Skeletal muscle satellite cell (primary cell): ENCODE data around the gene PCYT2.
A peak's percentile ranks its signal among the peaks of the same experiment; 100 is the strongest.

Source experiments
- H3K27me3 ChIP-seq: 2 replicates; pipeline ENCODE4 v1.7.0; 2013; ENCODE audit warnings: low read length; ENCODE audit not compliant: control insufficient read depth, insufficient read depth
- H3K36me3 ChIP-seq: 2 replicates; pipeline ENCODE4 v1.7.0; 2013; ENCODE audit warnings: mild to moderate bottlenecking, control low read depth, low read length; ENCODE audit not compliant: insufficient read depth
- H3K4me1 ChIP-seq: 2 replicates; pipeline ENCODE4 v1.7.0; 2013; ENCODE audit warnings: low read length; ENCODE audit not compliant: control insufficient read depth, insufficient read depth
- H3K4me2 ChIP-seq: 2 replicates; pipeline ENCODE4 v1.7.0; 2013; ENCODE audit warnings: mild to moderate bottlenecking, low read length
- H3K4me3 ChIP-seq: 2 replicates; pipeline ENCODE4 v1.7.0; 2013; ENCODE audit warnings: low read length
- H3K9ac ChIP-seq: 2 replicates; pipeline ENCODE4 v1.7.0; 2013; ENCODE audit warnings: mild to moderate bottlenecking, low read depth, low read length, moderate library complexity
- H3K9me3 ChIP-seq: replicated peaks from 2 replicates; pipeline ENCODE4 v1.7.0; 2013; ENCODE audit warnings: mild to moderate bottlenecking, control low read depth, low read length

Gene PCYT2

DNA sequence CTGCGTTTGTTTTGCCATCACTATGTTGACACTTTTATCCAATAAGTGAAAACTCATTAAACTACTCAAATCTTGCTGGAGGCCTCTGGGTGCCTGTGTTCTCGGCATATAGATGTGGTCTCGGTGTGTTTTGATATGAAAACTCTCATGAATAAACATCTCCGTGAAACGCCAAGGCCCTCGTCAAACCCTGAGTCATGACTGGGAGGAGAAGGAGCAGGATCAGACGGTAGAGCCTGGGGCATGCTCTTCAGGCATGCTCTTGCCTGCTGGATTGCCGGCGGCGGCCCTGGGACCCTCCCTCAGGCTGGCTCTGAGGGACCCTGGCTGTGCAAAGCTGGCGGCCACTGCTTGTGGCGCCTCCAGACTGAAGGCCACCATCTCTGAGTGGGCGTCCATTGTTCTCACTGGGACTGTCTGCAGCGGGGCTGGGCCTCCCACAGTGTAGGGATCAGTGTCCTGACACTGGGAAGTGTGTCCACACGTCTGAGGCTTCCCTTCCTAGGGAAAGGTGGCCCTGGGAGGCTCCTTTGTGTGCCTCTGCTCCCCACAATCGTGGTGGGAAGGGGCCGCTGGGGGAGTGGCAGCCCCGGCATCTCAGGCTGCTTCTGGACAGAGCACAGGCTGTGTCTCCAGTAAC is 10.9 kb downstream of the PCYT2 start:
- Histone ChIP-seq H3K9me3 (no peaks in the 10 kb centered on the region), H3K36me3 (peaks cover 32% of the 10 kb centered on the region), H3K27me3 (no peaks in the 10 kb centered on the region), H3K9ac (no peak overlapping the region), H3K4me3 (no peak overlapping the region), H3K4me2 (no peak overlapping the region), H3K4me1 (peaks cover 17% of the 10 kb centered on the region)

DNA sequence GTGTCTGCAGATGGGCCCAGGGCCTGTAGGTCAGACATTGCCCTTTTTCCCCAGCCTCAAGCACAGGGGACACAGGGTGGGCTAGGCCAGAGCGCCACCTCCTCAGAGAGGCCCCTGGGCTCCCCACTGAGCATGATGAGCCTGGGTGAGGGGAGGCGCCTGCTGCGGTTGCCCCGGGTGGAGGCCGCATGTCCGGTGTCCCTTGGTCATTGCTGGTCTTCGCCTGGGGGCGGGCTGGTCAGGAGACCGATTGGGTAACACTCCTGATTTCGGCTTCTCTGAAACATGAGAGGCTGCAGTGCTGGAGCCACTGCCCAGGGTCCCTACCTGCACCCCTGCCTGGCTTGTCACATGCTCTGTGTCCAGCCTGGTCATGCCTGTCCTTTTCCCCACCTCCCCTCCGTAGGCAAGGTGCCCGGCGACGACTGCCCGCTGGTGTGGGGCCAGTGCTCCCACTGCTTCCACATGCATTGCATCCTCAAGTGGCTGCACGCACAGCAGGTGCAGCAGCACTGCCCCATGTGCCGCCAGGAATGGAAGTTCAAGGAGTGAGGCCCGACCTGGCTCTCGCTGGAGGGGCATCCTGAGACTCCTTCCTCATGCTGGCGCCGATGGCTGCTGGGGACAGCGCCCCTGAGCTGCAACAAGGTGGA is 11.6 kb downstream of the PCYT2 start:
- Histone ChIP-seq H3K4me2 (no peak overlapping the region), H3K36me3 (peaks cover 33% of the 10 kb centered on the region), H3K9me3 (no peaks in the 10 kb centered on the region), H3K9ac (no peak overlapping the region), H3K4me1 (peaks cover 17% of the 10 kb centered on the region), H3K27me3 (no peaks in the 10 kb centered on the region), H3K4me3 (no peak overlapping the region)

DNA sequence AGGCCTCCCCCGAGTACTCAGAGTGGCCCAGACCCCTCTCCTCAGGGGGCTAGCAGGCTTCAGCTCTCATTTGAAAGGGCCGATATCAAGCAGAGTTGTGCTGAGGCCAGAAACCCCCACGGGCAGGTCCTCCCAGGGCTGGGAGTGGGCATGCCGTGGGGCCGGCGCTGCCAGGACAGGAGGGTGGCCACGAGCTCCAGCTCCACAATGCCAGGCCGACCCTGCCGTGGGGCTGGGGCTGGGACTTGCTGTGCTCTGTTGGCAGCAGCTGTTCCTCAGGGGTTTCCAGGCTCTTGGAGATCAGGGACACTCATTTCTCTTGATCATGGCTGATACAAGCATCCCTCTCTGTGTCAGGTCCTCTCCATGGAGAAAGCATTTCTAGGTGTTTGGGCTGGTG is 12.3 kb downstream of the PCYT2 start:
- Histone ChIP-seq H3K36me3 (peaks cover 32% of the 10 kb centered on the region), H3K9ac (no peak overlapping the region), H3K27me3 (no peaks in the 10 kb centered on the region), H3K4me2 (peak overlapping the region; percentile 27), H3K4me3 (no peak overlapping the region), H3K4me1 (peaks cover 17% of the 10 kb centered on the region), H3K9me3 (no peaks in the 10 kb centered on the region)

DNA sequence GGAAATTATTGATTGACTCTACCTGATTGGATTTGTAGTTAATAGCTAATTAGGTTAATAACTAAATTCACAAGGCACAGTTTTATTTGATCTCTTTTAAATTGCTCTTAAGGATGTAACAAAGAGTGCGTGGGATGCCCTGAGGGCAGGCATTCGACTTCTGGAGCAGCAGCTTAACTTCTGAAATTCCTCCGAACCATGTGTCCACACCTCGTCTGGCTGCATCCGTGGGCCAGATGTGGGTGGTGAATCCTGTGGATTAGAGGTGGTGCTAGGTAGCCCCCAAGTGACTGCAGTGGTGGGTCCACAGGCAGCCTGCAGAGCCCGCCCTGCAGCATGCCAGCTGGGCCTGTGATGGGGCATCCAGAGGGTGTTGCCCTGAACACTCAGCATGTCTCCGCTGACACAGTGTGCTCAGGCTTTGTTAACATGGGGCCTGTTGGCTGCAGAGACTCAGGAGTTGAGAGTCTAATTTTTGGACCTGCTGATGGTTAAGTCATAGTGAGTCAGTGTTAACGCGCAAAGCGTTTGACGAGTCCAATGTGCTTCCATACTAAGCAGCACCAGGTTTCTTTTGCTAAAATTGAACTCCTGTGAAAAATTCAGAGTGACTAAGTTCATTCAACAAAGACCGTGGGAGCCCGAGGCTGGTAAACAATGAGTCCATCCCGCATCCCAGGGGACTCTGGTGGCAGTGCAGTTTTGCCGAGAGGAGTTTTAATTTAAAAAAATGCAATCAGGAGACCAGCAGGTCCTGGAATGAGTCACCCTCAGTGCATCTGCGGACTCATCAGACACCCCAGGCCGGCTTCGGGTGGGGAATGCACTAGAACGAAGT is 13.0 kb downstream of the PCYT2 start:
- no peaks in the 10 kb centered on the region for H3K27me3 ChIP-seq
- H3K36me3 ChIP-seq = peaks cover 32% of the 10 kb centered on the region
- H3K9me3 ChIP-seq = no peaks in the 10 kb centered on the region
- no peak overlapping the region for H3K4me3 ChIP-seq
- H3K4me2 ChIP-seq = peak overlapping the region; percentile 27
- H3K9ac ChIP-seq = peak overlapping the region; percentile 24
- H3K4me1 ChIP-seq = peaks cover 17% of the 10 kb centered on the region

DNA sequence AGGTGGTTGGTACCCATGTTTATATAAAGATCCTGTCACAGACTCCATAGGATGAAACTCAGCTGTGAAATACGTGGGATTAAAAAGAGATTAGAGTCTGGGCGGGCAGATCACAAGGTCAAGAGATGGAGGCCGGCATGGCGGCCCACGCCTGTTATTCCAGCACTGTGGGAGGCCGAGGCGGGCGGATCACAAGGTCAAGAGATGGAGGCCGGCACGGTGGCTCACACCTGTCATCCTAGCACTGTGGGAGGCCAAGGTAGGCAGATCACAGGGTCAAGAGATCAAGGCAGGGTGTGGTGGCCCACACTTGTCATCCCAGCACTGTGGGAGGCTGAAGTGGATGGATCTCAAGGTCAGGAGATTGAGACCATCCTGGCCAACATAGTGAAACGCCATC is 15.8 kb downstream of the PCYT2 start:
- Histone ChIP-seq H3K27me3 (no peaks in the 10 kb centered on the region), H3K36me3 (peaks cover 34% of the 10 kb centered on the region), H3K4me3 (no peak overlapping the region), H3K9me3 (no peaks in the 10 kb centered on the region), H3K4me1 (peaks cover 18% of the 10 kb centered on the region), H3K4me2 (no peak overlapping the region), H3K9ac (no peak overlapping the region)

DNA sequence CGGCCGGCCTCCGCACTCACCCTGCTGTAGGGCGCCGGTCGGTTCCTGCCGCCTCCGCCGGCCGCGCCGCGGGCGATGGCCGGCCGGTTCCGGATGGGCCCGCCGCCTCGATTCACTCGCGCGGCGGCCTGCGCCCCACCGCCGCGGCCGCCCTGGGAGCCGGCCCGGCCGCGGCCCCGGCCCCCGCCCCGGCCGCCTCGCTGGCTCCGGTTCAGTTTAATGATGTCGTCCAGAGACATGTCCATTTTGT is 20.0 kb downstream of the PCYT2 start:
- no peaks in the 10 kb centered on the region for H3K27me3 ChIP-seq
- H3K9me3 ChIP-seq = no peaks in the 10 kb centered on the region
- peaks cover 30% of the 10 kb centered on the region for H3K4me1 ChIP-seq
- H3K4me3 ChIP-seq = peak overlapping the region; percentile 98
- peak overlapping the region; percentile 97 for H3K9ac ChIP-seq
- peaks cover 47% of the 10 kb centered on the region for H3K36me3 ChIP-seq
- no peak overlapping the region for H3K4me2 ChIP-seq

DNA sequence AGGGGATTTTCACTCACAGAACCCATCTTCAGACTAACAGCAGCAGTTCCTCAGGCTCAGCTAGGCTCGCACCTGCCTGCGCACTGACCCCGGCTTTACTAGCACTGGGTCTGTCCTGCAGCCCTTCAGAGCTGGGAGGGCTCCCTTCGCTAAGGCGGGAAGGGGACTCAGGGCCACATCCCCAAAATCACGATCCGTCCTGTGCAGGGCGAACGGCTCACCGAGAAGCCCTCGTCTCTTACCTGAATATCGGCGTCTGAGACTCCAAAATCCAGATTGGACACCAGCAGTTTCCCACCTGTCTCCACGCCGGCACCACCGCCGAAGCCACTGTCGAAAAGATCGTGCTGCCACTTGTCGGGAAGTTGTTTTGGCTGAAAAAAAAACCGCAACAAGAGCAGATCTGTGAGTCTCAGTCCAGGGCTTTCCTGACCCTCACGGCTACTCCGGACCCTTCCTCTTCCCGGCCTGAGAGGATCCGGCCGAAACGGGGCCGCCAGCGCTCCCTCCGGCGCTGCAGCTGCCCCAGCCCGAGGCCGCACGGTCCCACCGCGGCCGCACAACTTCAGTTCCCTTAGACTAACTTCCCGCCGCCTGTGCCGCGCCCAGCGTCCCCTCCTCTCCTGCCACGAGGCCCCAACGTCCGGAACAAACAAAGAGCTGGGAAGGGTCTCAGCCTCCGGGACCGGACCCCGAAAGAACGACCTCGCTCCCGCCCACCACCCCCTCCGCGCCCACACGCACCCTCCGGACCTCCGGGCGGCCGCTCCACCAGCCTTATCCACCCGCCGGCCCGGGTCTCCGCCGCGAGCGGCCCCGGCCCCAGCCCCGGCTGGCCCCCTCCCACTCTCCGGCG is 20.5 kb downstream of the PCYT2 start:
- Histone ChIP-seq H3K4me3 (peak overlapping the region; percentile 98), H3K4me2 (peak overlapping the region; percentile 98), H3K36me3 (peaks cover 51% of the 10 kb centered on the region), H3K9me3 (no peaks in the 10 kb centered on the region), H3K27me3 (no peaks in the 10 kb centered on the region), H3K9ac (peak overlapping the region; percentile 97), H3K4me1 (peaks cover 36% of the 10 kb centered on the region)

DNA sequence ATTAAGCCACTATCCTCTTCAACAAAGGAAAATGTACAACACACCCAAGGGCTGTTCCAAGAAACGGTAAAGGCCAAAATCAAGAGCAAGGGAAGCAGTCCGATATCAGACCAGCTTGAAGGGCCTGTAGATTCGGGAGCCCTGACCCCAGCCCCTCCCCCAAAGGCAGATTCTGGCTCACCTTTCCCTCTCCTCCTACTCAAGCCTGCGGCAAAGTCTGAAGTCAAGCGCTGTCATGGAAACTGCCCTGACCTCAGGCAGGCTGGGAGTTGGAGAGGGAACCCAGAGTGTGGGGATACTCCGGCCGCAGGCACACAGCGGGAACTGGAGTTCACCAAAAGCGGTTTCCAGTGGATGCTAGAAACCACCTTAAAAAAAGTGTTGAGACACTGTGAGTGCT is 21.6 kb downstream of the PCYT2 start:
- no peaks in the 10 kb centered on the region for H3K27me3 ChIP-seq
- peak overlapping the region; percentile 98 for H3K4me2 ChIP-seq
- peaks cover 54% of the 10 kb centered on the region for H3K36me3 ChIP-seq
- H3K9me3 ChIP-seq = no peaks in the 10 kb centered on the region
- peak overlapping the region; percentile 98 for H3K4me3 ChIP-seq
- peaks cover 46% of the 10 kb centered on the region for H3K4me1 ChIP-seq
- H3K9ac ChIP-seq = peak overlapping the region; percentile 97

DNA sequence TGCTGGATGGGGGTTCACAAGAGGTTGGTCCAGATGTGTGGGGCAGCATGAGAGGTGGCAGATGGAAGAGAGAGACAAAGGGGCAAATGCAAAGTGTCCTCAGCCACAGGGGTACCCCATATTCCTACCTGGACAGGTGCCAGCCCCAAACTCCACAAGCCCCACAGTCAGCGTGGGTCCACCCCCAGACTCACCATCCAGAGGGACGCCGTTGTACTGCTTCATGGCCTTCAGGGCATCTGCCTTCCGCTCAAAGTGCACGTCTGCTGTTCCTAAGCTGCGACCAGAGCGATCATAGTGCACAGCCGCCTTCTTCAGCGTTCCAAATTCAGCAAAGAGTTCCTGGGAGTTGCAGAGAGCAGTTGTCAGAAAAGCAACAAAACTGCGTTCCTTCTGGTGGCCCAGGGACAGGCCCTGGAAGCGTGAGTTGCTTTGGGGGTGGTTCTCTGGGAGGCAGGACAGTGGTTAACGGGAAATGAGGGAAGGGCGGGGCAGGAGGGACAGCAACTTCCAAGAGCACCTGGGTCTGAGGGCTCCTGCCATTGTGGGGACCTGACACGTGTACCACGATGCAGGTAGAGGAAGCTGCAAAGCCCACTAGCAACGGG is 22.1 kb downstream of the PCYT2 start:
- H3K27me3 ChIP-seq = no peaks in the 10 kb centered on the region
- peaks cover 53% of the 10 kb centered on the region for H3K36me3 ChIP-seq
- H3K9ac ChIP-seq = no peak overlapping the region
- H3K4me1 ChIP-seq = peaks cover 51% of the 10 kb centered on the region
- peak overlapping the region; percentile 98 for H3K4me2 ChIP-seq
- no peaks in the 10 kb centered on the region for H3K9me3 ChIP-seq
- no peak overlapping the region for H3K4me3 ChIP-seq

DNA sequence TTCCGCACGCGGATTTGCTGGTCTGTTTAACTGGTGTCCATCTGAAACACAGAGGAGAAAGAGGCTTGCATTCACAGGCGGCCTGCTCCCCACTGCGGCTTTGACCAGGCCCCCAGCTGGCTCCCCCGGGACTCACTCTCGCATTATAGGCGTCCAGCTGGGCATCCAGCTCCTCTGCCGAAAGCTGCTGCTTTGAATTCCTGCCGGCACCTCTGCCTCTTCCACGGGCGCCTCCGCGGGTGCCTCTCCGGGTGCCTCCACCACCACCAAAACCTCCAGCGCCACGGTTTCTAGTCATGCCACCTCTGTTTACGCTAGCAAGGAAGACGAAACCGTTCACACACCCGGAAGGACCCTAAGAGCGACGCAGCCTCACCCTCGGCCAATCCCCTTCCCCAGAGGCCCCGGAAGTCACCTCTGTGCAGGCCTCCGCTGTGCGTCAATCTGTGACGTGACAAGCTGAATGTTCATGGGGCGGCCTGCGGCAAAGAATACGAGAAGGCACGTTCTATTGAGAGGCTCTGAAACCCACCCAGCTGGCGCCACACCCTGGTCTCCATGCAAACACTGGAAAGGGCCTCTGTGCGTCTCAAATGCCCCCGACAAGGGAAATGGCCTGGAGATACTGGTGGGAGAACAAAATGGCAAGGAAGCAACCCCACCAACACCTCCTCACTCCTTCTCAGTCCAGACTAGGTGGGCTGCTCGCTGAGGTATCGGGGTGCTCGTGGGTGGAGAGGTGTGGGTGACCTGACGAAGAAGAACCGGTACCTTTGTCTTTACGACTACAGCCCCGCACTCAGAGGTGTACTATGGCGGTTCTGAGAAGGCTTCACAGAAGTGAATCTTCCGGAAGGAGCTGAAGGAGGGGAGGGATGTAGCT is 22.9 kb downstream of the PCYT2 start:
- Histone ChIP-seq H3K9ac (no peak overlapping the region), H3K4me2 (no peak overlapping the region), H3K9me3 (no peaks in the 10 kb centered on the region), H3K4me3 (no peak overlapping the region), H3K4me1 (peaks cover 52% of the 10 kb centered on the region), H3K27me3 (no peaks in the 10 kb centered on the region), H3K36me3 (peaks cover 55% of the 10 kb centered on the region)
